Effector memory CD8-positive, alpha-beta T cell (primary cell): Measurements from ENCODE around the gene FYN.

ENCODE experiments used
- ATAC-seq: fragments of 150-1000 bp; cut with Tn5 transposase; replicated peaks from 2 replicates; pipeline ENCODE4 v1.10.0; 2021; ENCODE audit warnings: mild to moderate bottlenecking, moderate library complexity
- DNase-seq, 3 experiments: peaks; one replicate each; pipeline ENCODE4 v3.0.0; 2021
- H3K27ac Mint-ChIP-seq, 2 donors: one replicate each; pipeline ENCODE4 v1.8.0; 2022; ENCODE audit warnings: mild to moderate bottlenecking in 2 of 2, mixed read lengths in 2 of 2, moderate library complexity in 2 of 2
- H3K27me3 Mint-ChIP-seq, 2 donors: one replicate each; pipeline ENCODE4 v1.8.0; 2022; ENCODE audit warnings: mixed read lengths in 2 of 2
- H3K36me3 Mint-ChIP-seq: one replicate; pipeline ENCODE4 v1.8.0; 2022; ENCODE audit warnings: mild to moderate bottlenecking, moderate library complexity, mixed read lengths; ENCODE audit not compliant: insufficient read depth
- H3K4me1 Mint-ChIP-seq, 2 donors: one replicate each; pipeline ENCODE4 v1.8.0; 2022; ENCODE audit warnings: low read depth in 2 of 2, mixed read lengths in 2 of 2
- H3K4me3 Mint-ChIP-seq, 2 donors: one replicate each; pipeline ENCODE4 v1.8.0; 2022; ENCODE audit warnings: mild to moderate bottlenecking in 2 of 2, mixed read lengths in 2 of 2, moderate library complexity in 2 of 2
- H3K9me3 Mint-ChIP-seq, 2 donors: one replicate each; pipeline ENCODE4 v1.8.0; 2022; ENCODE audit warnings: mixed read lengths in 2 of 2

Gene FYN

DNA sequence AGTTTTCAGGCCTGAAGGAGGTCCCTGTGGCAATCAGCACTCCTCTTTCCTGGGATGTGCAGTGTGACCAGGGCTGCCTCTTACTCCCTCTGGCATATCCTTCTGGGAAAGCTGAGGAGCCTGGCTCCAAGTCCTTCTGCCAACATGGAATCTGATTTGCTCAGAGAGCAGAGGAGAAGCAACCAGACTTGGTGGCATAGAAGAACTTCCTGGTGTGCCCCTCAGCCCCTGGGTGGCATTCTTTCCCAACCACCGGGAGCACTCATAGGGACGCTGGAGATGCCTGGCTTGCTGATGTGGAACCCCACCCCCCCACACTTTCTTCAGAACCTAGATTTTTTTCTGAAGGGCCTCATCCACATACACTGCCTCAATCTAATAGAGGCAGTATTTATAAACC is 160.0 kb downstream of the FYN start:
- ATAC-seq (no peak), DNase-seq (no peak)
- Mint-ChIP-seq H3K9me3 (no peaks in the 10 kb centered on the region), H3K4me1 (peaks cover 38 to 71% of the 10 kb centered on the region in 2 donors), H3K36me3 (peaks cover 77% of the 10 kb centered on the region), H3K27ac (peak overlapping the region; percentile 95), H3K4me3 (no peak overlapping the region), H3K27me3 (no peaks in the 10 kb centered on the region)

DNA sequence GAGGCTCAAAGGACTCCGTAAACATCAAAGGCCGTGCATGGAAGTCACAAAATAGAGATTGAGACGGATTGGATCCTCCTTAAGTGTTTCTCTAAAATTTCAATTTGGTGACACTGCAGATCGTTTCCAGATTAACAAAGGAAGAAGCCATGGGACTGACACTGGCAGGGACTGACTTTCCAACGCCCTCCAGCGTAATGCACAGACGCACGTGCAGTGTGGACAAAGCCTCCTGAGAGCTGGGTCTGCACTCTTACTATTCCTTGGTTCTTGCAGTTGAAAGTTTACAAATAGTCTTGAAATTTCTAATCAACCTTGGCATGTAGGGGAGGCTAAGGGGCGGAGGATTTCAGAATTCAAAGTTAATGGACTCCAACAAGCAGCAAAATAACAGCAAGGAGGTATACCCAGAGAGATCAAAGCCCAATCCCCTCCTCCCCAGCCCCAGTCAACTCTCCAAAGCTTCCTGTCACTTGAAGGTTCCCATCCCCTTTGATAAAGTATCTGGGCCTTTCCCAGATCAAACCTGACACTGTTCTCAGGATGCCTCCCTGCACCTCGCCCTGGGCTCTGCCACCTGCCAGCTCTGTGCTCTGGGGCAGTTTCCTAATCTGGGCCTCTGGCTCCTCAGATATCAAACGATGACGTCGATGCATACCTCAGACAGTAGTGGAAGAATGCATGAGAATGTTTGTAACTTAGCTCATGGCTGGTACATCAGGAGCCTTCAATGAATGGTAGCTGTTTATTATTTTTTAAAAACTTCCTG is 161.1 kb downstream of the FYN start:
- Mint-ChIP-seq H3K4me3 (peak overlapping the region in 1 of 2 donors; percentile 22), H3K27ac (peak overlapping the region; percentile 95), H3K36me3 (peaks cover 77% of the 10 kb centered on the region), H3K9me3 (no peaks in the 10 kb centered on the region), H3K4me1 (peaks cover 38 to 74% of the 10 kb centered on the region in 2 donors), H3K27me3 (no peaks in the 10 kb centered on the region)
- no peak for ATAC-seq
- no peak for DNase-seq

DNA sequence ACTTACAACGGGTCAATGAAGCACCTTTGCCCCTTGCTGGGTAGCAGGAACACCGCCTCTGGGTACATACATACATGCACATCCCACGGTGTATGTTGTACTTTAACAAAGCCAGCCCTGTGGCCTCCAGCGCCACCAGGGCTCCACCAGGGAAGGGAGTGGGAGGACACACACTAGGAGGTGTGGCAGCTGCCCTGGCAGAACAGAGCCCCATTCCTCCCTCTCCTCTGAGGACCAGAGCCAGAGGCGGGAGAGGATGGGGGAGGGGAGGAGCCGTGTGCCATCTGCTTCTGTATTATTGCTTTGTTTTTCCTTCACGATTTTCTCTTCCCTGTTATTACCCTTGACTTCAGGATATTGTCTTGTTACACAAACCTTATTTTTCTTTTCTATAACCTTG is 161.8 kb downstream of the FYN start:
- peak overlapping the region; percentile 17 to 22 for H3K4me3 Mint-ChIP-seq
- H3K27ac Mint-ChIP-seq, result peak overlapping the region; percentile 95
- no peaks in the 10 kb centered on the region for H3K27me3 Mint-ChIP-seq
- no peak for ATAC-seq
- H3K9me3 Mint-ChIP-seq, result no peaks in the 10 kb centered on the region
- peaks cover 77% of the 10 kb centered on the region for H3K36me3 Mint-ChIP-seq
- peaks cover 38 to 68% of the 10 kb centered on the region in 2 donors for H3K4me1 Mint-ChIP-seq
- no peak for DNase-seq

DNA sequence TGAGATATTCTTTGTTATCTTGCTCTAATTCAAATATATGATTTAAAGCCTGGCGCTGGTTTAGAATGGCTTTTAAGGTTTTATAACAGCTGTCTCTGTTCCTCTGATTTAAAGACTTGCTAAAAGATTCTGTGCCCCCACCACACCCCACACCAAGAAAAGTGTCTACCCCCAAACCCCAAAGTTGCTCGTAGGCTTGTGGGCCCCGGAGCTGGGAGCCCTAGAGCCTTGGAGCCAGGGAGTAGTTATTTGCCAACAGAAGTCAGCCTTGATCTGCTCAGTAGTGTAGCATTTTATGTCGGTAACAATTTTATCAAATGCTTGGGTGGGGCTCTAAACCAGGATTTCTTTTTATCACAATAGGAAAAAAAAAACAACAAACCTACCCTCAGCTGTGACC is 162.3 kb downstream of the FYN start:
- Mint-ChIP-seq H3K27ac (peak overlapping the region; percentile 95), H3K27me3 (no peaks in the 10 kb centered on the region), H3K4me1 (peaks cover 38 to 68% of the 10 kb centered on the region in 2 donors), H3K36me3 (peaks cover 83% of the 10 kb centered on the region), H3K9me3 (no peaks in the 10 kb centered on the region), H3K4me3 (peak overlapping the region in 1 of 2 donors; percentile 22)
- DNase-seq (no peak), ATAC-seq (no peak)

DNA sequence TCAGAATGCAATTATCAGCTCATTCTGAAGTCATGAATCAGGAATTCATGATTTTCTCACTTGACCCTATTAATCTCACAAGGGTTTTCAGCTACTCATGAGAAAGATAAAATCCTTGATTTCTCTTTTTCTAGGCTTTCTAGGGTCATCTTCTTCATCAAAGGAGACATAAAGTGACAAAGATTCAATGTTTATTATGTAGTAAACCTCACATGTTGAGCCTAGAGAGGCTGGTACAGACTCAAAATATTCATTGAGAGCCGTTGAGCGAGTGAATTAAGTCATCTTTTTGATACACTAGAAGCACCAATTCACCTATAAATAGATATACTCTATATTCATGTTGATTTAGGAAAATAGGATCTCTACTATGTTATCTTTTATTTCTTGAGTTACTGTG is 162.8 kb downstream of the FYN start:
- H3K36me3 Mint-ChIP-seq, result peaks cover 84% of the 10 kb centered on the region
- peak overlapping the region; percentile 95 for H3K27ac Mint-ChIP-seq
- no peaks in the 10 kb centered on the region for H3K27me3 Mint-ChIP-seq
- no peaks in the 10 kb centered on the region for H3K9me3 Mint-ChIP-seq
- no peak overlapping the region for H3K4me3 Mint-ChIP-seq
- ATAC-seq, result no peak
- no peak for DNase-seq
- peaks cover 35 to 65% of the 10 kb centered on the region in 2 donors for H3K4me1 Mint-ChIP-seq

DNA sequence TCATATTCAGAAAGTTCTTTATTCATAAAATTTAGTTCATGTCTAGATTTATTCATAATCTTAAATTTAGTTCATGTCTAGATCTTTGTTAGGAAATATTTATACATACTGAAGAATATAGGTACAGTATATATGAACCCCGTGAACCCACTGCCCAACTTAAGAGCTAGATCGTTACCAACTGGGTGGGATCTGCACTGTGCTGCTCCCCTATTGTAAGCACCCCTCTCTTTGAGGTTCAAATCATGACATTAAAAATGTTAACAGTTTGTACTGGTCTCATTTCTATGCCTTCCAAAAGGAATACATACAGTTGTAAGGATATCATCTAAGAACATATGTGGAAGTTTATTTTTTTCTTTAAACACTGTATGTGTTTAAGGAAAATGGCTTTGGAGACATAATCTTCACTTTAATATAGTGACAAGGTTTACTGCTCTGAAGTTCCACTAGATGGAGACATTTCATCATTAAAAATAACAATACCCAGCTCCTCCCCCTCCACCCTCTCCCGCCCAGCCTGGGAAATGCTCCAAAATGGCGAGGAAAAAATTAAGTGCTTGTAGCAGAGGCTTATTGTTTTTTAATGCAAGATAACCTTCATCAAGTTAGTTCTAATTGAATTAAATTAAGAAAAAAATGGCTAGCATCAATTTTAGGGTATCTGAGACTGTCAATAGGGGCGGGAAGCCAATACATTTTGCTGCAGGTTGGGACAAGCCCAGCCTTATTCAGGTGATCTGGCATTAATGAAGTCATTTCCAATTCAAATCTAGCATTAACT is 163.4 kb downstream of the FYN start:
- H3K4me3 Mint-ChIP-seq, result peak overlapping the region; percentile 17 to 33
- H3K27ac Mint-ChIP-seq, result peak overlapping the region; percentile 95
- no peaks in the 10 kb centered on the region for H3K27me3 Mint-ChIP-seq
- no peaks in the 10 kb centered on the region for H3K9me3 Mint-ChIP-seq
- peaks cover 84% of the 10 kb centered on the region for H3K36me3 Mint-ChIP-seq
- ATAC-seq (peak; percentile 81), DNase-seq (peak; percentile 47 to 57 (median 54))
- H3K4me1 Mint-ChIP-seq, result peaks cover 29 to 59% of the 10 kb centered on the region in 2 donors

DNA sequence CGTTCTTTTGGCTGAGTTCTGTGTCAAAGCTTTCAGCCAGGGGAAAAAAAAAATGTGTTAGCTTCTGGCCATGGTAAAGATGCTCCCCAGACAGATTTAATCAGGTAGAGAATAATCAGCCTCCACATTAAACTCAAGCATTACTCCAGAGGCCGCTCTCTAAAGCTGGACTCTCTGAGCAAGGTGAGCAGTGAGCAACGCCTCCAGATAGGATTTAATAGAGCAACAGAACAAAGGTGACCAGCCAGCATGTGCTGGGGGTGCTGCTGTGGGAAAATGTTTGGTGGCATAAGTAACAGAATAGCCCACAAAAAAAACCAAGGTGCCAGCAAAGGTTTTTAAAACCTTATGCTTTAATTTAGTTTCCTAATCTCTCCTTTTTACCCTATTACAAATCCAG is 164.1 kb downstream of the FYN start:
- H3K4me1 Mint-ChIP-seq, result peaks cover 23 to 53% of the 10 kb centered on the region in 2 donors
- H3K9me3 Mint-ChIP-seq, result no peaks in the 10 kb centered on the region
- H3K27ac Mint-ChIP-seq, result peak overlapping the region; percentile 95
- H3K27me3 Mint-ChIP-seq, result no peaks in the 10 kb centered on the region
- no peak for ATAC-seq
- H3K4me3 Mint-ChIP-seq, result no peak overlapping the region
- H3K36me3 Mint-ChIP-seq, result peaks cover 86% of the 10 kb centered on the region
- DNase-seq, result no peak

DNA sequence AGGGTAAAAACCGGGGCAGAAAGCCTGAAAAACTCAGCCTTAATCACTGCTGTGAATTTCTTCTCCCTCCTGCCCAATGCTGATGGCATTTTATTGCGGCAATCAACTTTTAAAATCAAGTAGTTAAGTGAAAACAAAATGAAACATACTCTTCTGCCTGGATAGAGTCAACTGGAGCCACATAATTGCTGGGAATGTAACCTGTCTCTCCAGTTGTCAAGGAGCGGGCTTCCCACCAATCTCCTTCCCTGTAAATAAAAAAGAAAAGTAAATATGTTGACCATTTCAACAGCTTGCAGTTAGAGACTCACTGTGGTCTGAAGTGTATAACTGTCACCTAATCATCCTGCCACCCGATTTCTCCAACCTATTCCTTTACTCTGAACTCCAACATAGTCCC is 165.5 kb downstream of the FYN start:
- H3K27me3 Mint-ChIP-seq, result no peaks in the 10 kb centered on the region
- ATAC-seq, result no peak
- H3K4me1 Mint-ChIP-seq, result peaks cover 16 to 52% of the 10 kb centered on the region in 2 donors
- peaks cover 86% of the 10 kb centered on the region for H3K36me3 Mint-ChIP-seq
- DNase-seq, result no peak
- no peaks in the 10 kb centered on the region for H3K9me3 Mint-ChIP-seq
- H3K4me3 Mint-ChIP-seq, result no peak overlapping the region
- peak overlapping the region; percentile 10 to 58 for H3K27ac Mint-ChIP-seq

DNA sequence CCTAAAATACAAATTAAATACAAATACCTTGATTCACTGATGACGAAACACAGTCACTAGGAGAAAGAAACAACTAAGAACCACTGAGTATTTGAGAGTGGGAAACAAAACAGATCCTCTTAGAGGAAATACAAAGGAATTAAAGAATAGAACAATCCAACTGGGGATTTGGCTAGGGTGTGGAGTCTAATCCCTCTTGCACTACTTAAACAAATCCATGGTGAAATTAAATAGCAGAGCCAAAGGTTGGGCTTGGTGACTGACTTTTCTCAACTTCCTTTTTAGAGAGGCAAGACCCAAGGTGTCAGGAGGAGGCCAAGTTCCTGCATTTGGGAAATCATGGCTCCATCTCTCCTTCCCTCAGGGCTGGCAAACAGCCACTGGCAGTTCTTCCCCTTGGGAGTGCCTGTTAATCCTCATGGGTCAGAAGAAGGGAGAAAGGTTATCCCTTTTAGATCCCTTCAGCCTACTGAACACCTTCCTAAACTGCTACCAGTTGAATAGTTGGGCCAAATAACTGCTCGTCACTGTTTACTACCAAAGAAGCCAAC is 166.3 kb downstream of the FYN start:
- DNase-seq (no peak), ATAC-seq (no peak)
- H3K4me3 Mint-ChIP-seq, result no peak overlapping the region
- H3K4me1 Mint-ChIP-seq, result peaks cover 15 to 48% of the 10 kb centered on the region in 2 donors
- no peaks in the 10 kb centered on the region for H3K9me3 Mint-ChIP-seq
- peaks cover 85% of the 10 kb centered on the region for H3K36me3 Mint-ChIP-seq
- H3K27me3 Mint-ChIP-seq, result no peaks in the 10 kb centered on the region
- H3K27ac Mint-ChIP-seq, result peak overlapping the region in 1 of 2 donors; percentile 10

DNA sequence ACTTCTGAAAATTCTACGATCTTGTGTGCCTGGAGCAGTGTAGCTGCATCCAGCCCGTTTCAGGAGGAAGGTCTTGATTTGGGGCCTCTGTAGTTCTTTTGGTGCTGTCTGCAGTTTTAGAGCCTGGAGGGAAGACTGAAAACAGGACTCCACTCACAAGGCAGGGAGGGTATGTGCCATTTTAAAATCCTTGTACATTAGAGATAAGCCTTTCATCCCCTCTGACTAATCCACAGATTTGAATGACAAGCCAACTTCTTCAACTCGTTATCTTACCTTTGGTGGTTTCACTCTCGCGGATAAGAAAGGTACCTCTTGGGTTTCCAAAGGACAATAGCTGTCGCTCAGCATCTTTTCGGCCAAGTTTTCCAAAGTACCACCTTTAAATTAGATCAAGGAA is 169.5 kb downstream of the FYN start:
- DNase-seq, result no peak
- peak overlapping the region in 1 of 2 donors; percentile 89 for H3K27ac Mint-ChIP-seq
- H3K9me3 Mint-ChIP-seq, result no peaks in the 10 kb centered on the region
- H3K4me1 Mint-ChIP-seq, result peaks cover 19 to 36% of the 10 kb centered on the region in 2 donors
- H3K36me3 Mint-ChIP-seq, result peaks cover 99% of the 10 kb centered on the region
- H3K4me3 Mint-ChIP-seq, result no peak overlapping the region
- no peak for ATAC-seq
- no peaks in the 10 kb centered on the region for H3K27me3 Mint-ChIP-seq

DNA sequence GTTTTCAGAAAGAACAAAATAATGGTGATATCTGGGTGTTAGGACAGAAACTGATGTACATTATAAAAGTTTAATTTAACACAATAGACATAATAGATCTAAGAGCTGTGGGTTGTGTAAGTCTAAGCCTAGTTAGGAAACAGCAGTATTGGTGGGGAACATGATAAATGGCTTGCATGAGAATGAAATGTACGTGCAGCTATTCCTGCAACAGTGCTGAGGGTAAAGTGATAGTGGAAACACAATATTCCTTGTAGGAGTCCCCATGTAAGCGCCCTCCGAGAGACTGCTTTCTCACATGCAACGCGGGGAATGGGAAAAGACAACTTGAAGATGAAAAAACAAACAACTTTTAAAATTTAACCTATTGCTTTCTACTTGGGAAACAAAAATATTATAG is 171.0 kb downstream of the FYN start:
- no peak for DNase-seq
- Mint-ChIP-seq H3K4me3 (no peak overlapping the region), H3K36me3 (peaks cover 99% of the 10 kb centered on the region), H3K9me3 (no peaks in the 10 kb centered on the region), H3K27ac (peak overlapping the region; percentile 10 to 38), H3K4me1 (peaks cover 19 to 28% of the 10 kb centered on the region in 2 donors), H3K27me3 (no peaks in the 10 kb centered on the region)
- ATAC-seq, result no peak

DNA sequence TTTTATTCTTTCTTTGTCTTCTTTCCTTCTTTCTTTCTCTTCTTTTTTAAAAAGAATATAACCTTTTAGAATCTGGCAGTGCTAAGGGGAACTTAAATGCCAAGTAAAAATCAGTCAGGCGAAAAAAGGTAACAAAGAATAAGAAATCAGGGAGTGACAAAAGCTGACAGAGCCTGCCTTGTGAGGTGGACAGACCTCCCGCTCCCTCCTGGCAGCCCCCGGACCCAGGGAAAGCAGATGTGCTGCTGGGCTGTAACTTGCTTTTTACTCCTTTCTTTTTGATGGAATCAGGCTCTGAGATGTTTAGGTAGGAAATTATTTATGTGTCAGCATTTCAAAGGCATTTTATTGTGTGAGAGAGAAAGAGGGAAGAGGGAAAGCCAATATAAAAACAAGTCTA is 172.1 kb downstream of the FYN start:
- H3K36me3 Mint-ChIP-seq, result peaks cover 96% of the 10 kb centered on the region
- H3K4me3 Mint-ChIP-seq, result no peak overlapping the region
- peak overlapping the region; percentile 10 to 38 for H3K27ac Mint-ChIP-seq
- no peaks in the 10 kb centered on the region for H3K27me3 Mint-ChIP-seq
- H3K9me3 Mint-ChIP-seq, result no peaks in the 10 kb centered on the region
- peaks cover 19 to 30% of the 10 kb centered on the region in 2 donors for H3K4me1 Mint-ChIP-seq
- ATAC-seq (no peak), DNase-seq (no peak)

DNA sequence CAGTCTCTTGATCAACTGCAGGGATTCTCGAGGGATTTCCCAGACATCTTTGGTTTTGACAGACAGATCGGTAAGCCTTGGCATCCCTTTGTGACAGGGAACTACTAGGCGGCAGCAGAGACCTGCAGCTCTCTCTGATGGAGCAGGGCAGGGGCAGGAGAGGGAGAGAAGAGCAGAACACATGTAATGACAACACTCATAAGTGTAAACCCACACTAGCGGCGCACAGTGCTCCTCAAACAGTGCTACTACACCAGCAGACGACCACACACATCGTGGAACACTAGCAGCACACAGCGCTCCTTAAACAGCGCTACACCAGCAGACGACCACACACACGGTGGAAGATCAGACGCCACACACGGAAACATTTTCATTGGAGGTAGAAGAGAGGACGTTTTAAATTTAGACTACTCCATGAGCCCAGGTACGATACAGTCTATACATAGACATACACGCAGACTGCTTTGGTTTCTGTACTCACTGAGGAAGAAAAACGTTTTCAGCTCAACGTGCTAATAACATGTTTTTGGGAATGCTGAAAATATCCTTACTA is 173.0 kb downstream of the FYN start:
- Mint-ChIP-seq H3K36me3 (peaks cover 96% of the 10 kb centered on the region), H3K9me3 (no peaks in the 10 kb centered on the region), H3K27ac (peak overlapping the region in 1 of 2 donors; percentile 47), H3K4me3 (no peak overlapping the region), H3K4me1 (peaks cover 21 to 39% of the 10 kb centered on the region in 2 donors), H3K27me3 (no peaks in the 10 kb centered on the region)
- no peak for ATAC-seq
- DNase-seq, result no peak
